GM21423 (cell line): ENCODE measurements around the gene PPT1.
"Not testable (repeated sequence)": the region's sequence is repeated elsewhere in the genome, so short reads cannot be mapped to it uniquely, and the experiment has no call there.

Experiments
- ATAC-seq: cut with Tn5 transposase; IDR thresholded peaks from one replicate; pipeline ENCODE4 v1.9.1; 2021; ENCODE audit warnings: mild to moderate bottlenecking, moderate library complexity; ENCODE audit not compliant: unreplicated experiment

PPT1 gene

GRCh38 chr1:40057310-40058030, 39.6 kb downstream of the PPT1 start:
- no peak for ATAC-seq

DNA sequence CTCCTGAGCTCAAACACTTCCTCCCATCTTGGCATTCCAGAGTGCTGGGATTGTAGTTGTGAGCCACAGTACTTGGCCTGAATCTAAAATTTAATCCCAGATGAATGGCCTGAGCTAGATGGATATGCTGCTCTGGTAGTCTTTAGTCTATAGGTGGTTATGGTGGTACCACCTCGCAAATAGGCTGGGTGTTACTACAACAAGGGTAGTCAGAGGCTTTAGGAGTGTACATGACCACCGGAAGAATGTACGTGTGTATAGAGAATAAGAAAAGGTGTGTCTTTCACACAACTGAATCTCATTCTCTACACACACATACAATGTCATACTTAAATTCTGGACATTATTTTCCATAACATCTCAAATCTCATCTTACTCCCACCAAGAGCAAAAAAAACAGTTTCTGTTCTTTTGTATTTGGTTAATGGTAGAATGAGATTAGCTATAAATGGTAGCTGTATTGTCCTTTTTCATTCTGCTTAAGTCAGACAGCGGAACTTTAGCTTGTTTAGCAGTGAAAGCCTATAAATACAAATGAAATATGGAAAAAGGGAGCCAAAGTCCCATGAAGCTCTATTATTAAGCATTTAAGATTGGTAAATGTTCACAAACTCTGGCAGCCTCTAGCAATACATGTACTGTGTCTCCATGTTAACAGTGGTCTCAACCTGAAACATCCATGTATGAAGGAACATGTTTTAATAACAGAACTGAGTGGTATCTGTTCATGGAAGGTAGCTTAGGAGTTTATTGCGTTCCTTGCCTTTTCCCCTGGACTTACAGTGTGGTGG, 40.3 kb downstream of the PPT1 start:
- no peak for ATAC-seq

- ATAC-seq: no peak
Observed at GRCh38 chr1:40053138-40053887, 43.7 kb downstream of the PPT1 start.

DNA sequence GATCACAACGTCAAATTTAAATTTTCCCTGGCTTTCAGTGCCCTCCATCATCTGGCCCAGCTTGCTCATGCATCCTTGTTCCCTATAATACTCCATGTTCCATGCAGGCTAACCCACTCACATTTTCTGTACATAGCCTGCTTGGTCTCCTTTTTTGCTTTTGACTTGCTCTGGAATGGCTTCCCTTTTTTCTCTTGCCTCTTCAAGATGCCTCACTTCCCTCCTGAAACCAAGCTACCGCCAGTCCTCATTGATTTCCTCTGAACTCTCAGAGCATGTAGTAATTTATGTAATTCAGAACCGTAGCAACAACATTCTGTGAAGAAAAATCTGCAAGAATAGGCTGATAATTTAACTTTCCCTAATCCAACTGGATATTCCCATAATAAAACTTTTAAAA, 46.2 kb downstream of the PPT1 start:
- ATAC-seq: no peak

- no peak for ATAC-seq
Observed at GRCh38 chr1:40049725-40050124, 47.3 kb downstream of the PPT1 start.

DNA sequence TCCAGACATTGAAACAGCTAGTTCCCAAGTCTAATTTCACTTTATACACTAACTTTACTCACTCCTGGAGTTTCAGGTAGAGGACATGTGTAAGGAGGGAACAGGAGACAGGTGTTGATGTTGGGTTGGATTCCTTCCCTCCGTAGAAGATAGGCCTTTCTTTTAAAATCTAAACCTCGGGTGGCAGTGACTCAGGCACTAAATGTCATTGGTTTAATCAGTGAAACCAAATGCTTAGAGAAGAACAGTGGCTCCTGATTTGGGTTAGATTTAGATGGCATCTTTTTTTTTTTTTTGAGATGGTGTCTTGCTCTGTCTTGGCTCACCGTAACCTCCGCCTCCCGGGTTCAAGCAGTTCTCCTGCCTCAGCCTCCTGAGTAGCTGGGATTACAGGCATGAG, 49.3 kb downstream of the PPT1 start:
- ATAC-seq: no peak

DNA sequence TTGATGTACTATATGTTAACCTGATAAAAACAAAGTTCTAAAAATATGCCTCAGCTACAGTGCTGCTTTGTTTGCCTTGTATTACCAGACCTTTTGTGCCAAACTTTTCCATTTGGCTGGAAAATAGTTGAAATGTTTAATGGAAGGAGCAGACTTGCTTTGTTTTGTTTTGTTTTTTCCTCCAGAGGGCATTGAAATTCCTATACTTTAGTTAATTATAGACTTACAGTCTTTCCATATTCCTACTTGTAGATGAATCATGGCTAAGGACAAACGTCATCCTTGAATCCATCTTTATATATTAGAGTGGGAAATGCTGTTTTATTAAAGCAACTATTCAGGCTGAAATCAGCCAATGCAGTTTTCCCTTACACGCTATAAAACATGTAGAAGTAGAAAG, 49.8 kb downstream of the PPT1 start:
- no peak for ATAC-seq

DNA sequence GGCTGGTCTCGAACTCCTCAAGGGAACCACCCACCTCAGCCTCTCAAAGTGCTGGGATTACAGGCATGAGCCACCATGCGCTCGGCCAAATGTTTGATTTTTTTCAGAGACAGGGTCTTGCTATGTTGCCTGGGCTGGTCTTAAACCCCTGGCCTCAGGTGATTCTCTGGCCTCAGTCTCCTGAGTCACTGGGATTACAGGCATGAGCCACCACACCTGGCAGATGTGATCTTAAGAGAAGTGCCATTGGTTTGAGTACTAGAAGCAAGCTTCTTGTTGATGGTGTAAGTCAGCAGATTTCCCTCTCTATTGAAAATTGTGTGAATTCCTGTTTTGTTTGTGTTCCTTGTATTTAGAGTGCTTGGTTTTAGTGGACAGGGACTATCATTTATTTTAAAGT, 51.3 kb downstream of the PPT1 start:
- no peak for ATAC-seq

DNA sequence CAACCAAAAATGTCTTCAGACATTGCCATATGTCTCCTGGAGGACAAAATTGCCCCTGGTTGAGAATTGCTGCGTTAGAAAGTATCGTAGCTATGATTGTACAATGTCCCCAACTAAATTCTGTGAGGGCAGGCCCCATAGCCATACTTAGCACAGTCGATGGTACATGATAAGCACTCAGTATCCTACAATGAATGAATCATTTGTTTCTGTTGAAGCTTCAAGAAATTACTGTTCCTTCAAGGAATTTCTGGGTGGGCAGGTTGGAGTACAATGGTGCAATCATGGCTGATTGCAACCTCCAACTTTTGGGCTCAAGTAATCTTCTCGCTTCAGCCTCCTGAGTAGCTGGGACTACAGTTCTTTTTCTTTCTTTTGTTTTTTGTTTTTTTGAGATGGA, 51.9 kb downstream of the PPT1 start:
- ATAC-seq: no peak

GRCh38 chr1:40044110-40044509, 52.9 kb downstream of the PPT1 start:
- ATAC-seq: no peak

DNA sequence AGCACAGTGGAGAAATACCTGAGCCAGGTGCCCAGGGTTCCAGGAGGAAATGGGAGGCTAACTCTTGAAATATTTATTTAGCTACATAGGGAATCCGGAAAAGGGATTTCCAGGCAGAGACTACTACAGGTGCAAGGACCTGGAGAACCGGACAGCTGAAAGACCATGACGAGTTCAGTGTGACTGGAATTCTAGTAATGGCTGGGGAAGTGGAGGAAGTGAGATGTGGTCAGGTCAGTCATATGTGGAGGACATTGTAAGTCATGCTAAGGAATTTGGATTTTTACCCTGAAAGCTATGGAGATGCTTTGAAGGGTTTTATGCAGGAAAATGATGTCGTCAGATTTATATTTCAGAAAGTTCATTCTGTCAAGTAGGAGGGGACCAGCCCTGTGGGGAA, 54.7 kb downstream of the PPT1 start:
- ATAC-seq: no peak

GRCh38 chr1:40041466-40041838, 55.6 kb downstream of the PPT1 start:
- no peak for ATAC-seq

- peak; percentile 77 for ATAC-seq
Observed at GRCh38 chr1:40040511-40041465, 56.3 kb downstream of the PPT1 start, which contains the start of gene CAP1. Gene CAP1 (plus strand): TSS chr1:40040729. CDS start chr1:40059347, 18,618 bp downstream.

DNA sequence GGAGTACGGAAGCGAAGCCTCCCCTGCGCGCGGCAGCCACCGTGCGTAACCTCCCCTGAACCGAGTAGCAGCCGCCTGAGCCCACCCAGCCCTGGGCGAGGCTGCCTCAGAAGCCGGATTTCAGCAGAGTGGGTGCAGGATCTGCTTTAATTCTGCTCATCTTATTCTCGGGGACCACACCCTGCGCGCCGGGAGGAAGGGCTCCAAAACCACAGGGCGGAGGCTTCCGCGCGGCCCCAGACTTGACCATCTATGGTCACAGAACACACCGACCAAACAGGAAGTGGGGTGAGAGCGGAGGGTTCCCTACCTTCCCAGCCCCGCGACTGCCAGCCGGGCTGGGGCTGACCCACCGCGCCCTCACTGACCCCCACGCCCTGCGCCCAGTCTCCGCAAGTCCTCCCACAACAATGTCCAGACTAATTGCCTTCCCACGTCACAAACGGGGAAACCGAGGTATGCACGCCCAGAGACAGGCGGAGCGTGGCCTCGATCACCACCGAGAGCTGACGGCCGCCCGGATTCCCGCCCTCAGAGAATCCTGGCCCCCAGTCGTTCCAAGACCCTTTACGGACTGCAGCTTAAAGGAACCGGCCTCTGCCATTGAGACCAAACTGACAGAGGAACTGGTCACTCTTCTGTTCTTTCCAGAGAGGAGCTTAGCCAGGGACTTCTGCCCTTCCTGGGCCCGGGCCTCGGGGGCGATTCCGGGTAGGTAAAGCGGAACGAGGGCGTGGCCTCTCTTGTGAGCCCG, 57.1 kb downstream of the PPT1 start:
- ATAC-seq: peak; percentile 60

GRCh38 chr1:40039245-40039756, 57.8 kb downstream of the PPT1 start:
- ATAC-seq: peak; percentile 11

GRCh38 chr1:40038697-40039096, 58.4 kb downstream of the PPT1 start:
- no peak for ATAC-seq

DNA sequence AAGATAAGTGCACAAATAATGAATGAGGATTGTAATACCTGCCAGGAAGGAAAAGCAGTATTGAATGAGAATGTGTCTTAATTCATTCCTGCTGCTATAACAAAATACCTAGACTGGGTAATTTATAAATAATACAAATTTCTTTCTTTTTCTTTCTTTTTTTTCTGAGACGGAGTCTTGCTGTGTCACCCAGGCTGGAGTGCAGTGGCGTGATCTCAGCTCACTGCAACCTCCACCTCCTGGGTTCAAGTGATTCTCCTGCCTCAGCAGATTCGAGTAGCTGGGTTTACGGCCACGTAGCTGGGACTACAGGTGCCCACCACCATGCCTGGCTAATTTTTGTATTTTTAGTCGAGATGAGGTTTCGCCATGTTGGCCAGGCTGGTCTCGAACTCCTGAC, 59.8 kb downstream of the PPT1 start:
- not testable (repeated sequence) for ATAC-seq

DNA sequence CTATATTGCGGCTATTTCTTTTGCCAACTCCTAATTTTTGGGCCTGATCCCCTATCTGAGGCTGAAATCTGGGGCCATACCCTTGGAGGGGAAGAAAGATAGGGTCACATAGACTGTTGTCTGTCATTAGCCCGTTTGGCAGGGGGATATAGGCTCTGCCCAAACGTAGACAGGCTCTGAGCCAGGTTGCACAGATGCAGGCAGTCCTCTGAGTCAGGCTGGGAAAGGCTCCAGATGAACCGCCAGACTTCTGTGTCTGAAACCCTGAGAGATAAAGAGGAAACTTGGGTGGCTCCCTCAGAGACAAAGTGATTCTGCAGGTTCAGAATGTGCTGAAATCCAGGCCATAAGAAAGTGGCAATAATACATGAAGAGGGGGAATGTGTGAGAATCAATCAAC, 60.5 kb downstream of the PPT1 start:
- no peak for ATAC-seq

DNA sequence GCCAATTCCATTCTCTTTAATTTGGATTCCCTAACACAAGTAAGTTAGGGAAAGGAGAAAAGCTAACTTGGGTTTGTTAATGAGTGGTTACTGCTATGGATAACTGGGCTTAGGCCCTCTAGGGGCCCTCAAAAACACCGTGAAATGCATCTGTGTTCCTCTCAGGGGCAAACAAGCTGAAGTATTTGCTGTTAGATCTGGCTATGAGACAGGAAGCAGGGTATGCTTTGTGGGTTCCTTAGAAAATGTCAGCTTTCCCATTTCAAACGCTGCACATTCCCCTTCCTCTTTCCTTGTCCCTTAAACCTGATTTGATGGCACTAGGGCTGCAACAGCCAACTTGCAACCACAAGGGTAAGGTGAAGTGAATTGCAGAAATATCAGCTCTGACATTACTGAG, 62.2 kb downstream of the PPT1 start:
- ATAC-seq: no peak
